ENCODE data around the gene PTPRD. TPM values are rescaled to one million over a fixed set of nuclear protein-coding genes. Genes with fewer than 3 reads are reported as not detected.
"Not testable (repeated sequence)": the region's sequence is repeated elsewhere in the genome, so short reads cannot be mapped to it uniquely, and the experiment has no call there.

The PTPRD gene
- total RNA-seq, 2 experiments from 2014 or later: 0.10 TPM; not detected in 1

DNA sequence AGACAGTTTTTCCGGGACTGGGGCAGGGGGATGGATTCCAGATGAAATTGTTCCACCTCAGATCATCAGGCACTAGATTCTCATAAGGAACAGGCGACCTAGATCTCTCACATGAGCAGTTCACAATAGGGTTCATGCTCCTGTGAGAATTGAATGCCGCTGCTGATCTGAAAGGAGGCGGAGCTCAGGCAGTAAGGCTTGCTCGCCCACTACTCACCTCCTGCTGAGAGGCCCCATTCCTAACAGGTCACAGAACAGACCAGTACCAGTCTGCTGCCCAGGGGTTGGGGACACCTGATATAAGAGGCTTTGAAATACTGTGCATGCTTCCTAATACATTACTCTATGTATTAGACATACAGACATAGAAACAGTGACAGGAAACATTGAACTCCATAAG lies 41.1 kb downstream of the PTPRD start:
- Mint-ChIP-seq H3K27ac (no peak overlapping the region), H3K4me3 (no peak overlapping the region)

DNA sequence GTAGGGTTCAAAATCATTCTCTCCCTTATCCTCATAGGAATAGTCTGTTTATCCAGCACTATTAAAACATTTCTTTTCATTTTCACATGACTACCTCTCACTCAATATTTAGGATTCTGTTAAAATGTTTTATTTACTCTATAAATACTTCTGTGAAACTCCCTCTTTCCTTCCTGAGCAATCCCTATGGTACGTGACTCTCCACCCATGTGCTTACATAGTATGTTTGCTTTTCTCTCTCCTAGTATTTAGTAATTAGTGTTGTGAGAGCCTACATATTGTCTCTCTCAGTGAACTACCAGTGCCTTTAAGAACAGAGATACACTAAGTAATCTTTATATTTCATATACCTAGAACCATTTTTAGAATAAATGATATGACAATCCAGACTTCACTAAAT lies 46.0 kb downstream of the PTPRD start:
- ChIA-PET CTCF (no interaction called here), POLR2A (no interaction called here)
- H3K4me1 Mint-ChIP-seq (ENCODE audit: low read depth): no peaks in the 10 kb centered on the region
- no peak overlapping the region for H3K27ac Mint-ChIP-seq
- no peak for DNase-seq
- intact Hi-C loops (cut with micrococcal nuclease): no loop called here
- no peaks in the 10 kb centered on the region for H3K36me3 Mint-ChIP-seq
- H3K4me3 Mint-ChIP-seq: no peak overlapping the region
- H3K27me3 Mint-ChIP-seq: no peaks in the 10 kb centered on the region
- H3K9me3 Mint-ChIP-seq: peaks cover 21% of the 10 kb centered on the region

More for the DNA sequence above, 41.1 kb downstream of the PTPRD start:
- intact Hi-C loops (cut with micrococcal nuclease): no loop called here
- no peaks in the 10 kb centered on the region for H3K36me3 Mint-ChIP-seq
- peaks cover 27% of the 10 kb centered on the region for H3K9me3 Mint-ChIP-seq
- no peaks in the 10 kb centered on the region for H3K27me3 Mint-ChIP-seq
- no peaks in the 10 kb centered on the region for H3K4me1 Mint-ChIP-seq (ENCODE audit: low read depth)
- no peak for DNase-seq
- ChIA-PET POLR2A (no interaction called here), CTCF (no interaction called here)

DNA sequence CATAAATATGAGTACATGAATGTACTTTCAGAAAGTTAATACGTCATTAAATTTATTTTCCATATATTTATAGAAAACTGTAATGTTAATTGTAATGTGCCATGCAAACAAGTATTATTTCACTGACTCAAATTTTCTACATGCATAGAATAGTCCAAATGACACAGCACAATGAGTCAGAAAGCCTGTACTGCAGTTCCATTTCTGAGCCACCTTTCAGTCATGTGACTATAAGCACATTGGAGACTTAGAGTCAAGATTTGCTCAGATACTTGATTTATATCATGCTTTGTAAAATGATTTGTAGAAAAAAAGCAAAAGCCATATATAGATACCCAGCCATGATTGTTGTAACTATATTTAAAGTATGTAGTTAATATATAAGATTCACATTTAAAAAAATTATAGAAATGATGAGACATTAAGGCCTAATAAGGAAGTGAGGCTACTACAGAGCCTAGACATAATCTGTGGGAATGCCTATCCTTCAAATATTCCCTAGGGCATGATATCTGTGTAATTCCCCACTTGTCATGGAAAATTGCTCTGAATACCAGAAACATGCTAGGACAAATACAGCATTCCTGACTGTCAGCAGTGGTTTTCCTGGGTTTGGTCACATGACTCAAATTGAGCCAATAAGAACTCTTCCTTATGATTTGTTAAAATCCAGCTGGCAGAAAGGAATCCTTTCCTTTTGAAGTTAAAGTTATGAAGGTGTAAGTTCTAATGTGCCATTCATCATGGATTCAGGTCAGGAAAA lies 50.0 kb downstream of the PTPRD start:
- Mint-ChIP-seq H3K27me3 (no peaks in the 10 kb centered on the region), H3K36me3 (no peaks in the 10 kb centered on the region), H3K4me1 (ENCODE audit: low read depth) (no peaks in the 10 kb centered on the region), H3K9me3 (peaks cover 24% of the 10 kb centered on the region), H3K4me3 (no peak overlapping the region), H3K27ac (no peak overlapping the region)
- no peak for DNase-seq
- intact Hi-C loops (cut with micrococcal nuclease): no loop called here
- ChIA-PET POLR2A (no interaction called here), CTCF (no interaction called here)

DNA sequence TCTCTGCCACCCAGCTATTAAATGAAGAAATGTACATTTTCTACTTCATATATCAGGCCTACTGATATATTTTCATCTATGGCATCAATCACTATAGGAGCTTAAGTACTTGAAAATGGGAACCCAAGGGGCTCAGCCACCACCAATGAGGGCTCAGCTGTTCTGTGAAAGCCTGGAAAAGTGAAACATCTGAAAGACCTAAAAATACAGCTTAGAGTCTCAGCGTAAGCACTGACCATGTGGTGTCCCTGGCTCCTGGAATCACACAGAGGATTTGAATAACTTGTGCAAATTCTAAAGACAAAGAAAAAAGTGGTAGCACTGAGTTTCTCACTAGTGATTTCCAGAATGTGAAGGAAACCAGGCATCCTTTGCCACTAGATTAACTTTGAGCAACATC lies 64.5 kb downstream of the PTPRD start:
- CTCF ChIA-PET: no interaction called here
- peaks cover 17% of the 10 kb centered on the region for H3K9me3 Mint-ChIP-seq
- no peak overlapping the region for H3K4me3 Mint-ChIP-seq
- DNase-seq: no peak
- POLR2A ChIA-PET: no interaction called here
- H3K27me3 Mint-ChIP-seq: no peaks in the 10 kb centered on the region
- H3K4me1 Mint-ChIP-seq (ENCODE audit: low read depth): no peaks in the 10 kb centered on the region
- no peaks in the 10 kb centered on the region for H3K36me3 Mint-ChIP-seq
- no peak overlapping the region for H3K27ac Mint-ChIP-seq
- intact Hi-C loops (cut with micrococcal nuclease): loop anchor here (10.0 kb wide), 1 partner anchor 86 kb away; no protein-coding TSS in a partner anchor

DNA sequence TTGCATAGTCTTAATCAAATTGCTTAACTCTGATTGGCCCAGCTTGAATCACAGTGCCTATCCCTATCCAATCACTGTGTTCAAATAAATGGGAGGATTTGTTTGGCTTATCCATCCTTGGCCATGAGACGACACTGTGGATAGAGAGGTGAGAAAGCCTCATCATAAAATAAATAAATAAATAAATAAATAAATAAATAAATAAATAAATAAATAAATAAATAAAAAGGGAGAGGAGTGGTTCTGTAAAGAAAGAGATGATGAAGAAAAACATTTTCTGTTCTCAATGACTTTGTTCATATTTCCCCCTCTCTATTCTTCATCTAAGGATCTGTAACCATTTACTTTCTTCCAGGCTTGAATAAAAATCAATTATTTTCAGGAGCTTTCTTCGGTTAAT lies 74.7 kb downstream of the PTPRD start:
- Mint-ChIP-seq H3K9me3 (peaks cover 19% of the 10 kb centered on the region), H3K4me1 (ENCODE audit: low read depth) (no peaks in the 10 kb centered on the region), H3K36me3 (no peaks in the 10 kb centered on the region), H3K27me3 (no peaks in the 10 kb centered on the region), H3K4me3 (no peak overlapping the region), H3K27ac (no peak overlapping the region)
- CTCF ChIA-PET: no interaction called here
- no peak for DNase-seq
- POLR2A ChIA-PET: no interaction called here
- intact Hi-C loops (cut with micrococcal nuclease): no loop called here

DNA sequence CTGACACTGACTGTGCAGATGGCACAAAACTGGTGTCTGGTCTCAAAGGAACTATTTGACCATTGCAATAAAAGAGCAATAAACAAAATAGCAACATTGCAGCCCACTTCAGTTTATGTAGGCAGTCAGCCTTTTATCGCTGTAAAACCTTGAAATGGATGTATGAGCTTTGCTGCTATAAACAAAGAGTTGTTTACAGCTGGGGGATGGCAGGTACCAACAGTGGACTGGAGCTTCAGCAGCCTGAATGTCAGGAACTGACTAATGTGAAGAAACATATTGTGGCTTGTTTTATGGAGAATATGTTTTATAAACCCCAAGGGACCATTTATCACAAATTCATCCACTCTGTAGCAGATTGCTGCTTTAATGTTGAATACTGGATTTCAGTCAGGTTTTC lies 78.0 kb downstream of the PTPRD start:
- Mint-ChIP-seq H3K4me3 (no peak overlapping the region), H3K27ac (no peak overlapping the region), H3K36me3 (no peaks in the 10 kb centered on the region), H3K27me3 (no peaks in the 10 kb centered on the region), H3K4me1 (ENCODE audit: low read depth) (no peaks in the 10 kb centered on the region), H3K9me3 (peaks cover 17% of the 10 kb centered on the region)
- ChIA-PET CTCF (no interaction called here), POLR2A (no interaction called here)
- intact Hi-C loops (cut with micrococcal nuclease): no loop called here
- no peak for DNase-seq

DNA sequence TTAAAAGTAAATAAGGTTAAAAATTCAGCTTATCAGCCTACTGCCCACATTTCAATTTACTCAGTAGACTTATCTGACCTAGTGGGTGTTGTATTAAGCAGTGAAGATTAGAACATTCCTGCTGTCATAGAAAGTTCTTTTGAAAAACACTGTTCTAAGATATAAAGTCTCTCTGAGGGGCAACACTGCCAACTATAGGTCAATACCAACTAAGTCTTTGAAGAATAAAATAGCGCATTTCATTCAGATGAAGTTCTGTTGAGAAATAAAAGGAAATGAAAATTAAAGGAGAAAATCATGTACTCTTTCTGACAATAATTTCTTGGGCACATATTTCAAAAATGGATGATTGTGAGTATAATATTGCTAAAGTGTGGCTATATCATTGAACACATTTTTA lies 86.8 kb downstream of the PTPRD start:
- Mint-ChIP-seq H3K36me3 (no peaks in the 10 kb centered on the region), H3K9me3 (peaks cover 14% of the 10 kb centered on the region), H3K27me3 (no peaks in the 10 kb centered on the region), H3K27ac (no peak overlapping the region), H3K4me1 (ENCODE audit: low read depth) (no peaks in the 10 kb centered on the region), H3K4me3 (no peak overlapping the region)
- intact Hi-C loops (cut with micrococcal nuclease): no loop called here
- ChIA-PET CTCF (no interaction called here), POLR2A (no interaction called here)
- DNase-seq: no peak

DNA sequence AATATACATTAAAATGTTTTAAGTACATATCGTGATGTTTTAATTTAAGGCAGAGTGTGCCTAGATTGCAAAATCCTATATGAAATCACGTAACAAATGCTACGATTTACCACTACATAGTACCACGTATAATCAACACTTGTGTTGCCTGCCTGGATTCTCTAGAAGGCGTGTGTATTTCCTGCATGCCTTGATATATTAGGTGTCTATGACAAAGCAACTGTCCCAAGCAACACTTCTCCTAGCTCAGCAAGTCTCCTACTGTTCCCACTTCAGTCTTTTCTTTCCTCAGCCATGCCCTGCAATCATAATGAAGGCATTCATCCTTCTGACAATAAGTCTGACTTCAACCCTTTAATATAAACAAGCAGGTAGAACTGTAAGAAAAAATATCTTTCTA lies 89.6 kb downstream of the PTPRD start:
- Mint-ChIP-seq H3K4me1 (ENCODE audit: low read depth) (no peaks in the 10 kb centered on the region), H3K4me3 (no peak overlapping the region), H3K9me3 (peaks cover 25% of the 10 kb centered on the region), H3K36me3 (no peaks in the 10 kb centered on the region), H3K27me3 (no peaks in the 10 kb centered on the region), H3K27ac (no peak overlapping the region)
- ChIA-PET POLR2A (no interaction called here), CTCF (no interaction called here)
- DNase-seq: no peak
- intact Hi-C loops (cut with micrococcal nuclease): no loop called here

DNA sequence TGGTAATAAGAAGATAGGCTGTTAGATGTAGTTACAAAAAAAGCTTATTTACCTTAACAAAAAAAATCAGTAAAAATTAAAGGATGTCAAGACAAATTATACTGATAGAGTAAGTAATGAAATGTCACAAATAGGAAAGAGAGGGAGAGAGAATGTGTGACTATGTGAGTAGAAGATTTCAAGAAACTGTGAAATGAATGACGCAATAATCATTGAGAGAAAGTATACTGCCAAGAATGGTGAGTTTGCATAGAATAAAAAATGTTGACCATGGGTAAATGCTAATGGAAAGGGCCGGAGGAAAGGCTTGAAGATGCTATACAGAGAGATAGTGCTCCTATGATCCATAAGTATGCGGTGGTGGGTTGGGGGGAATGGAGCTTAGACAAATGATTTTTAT lies 100.7 kb downstream of the PTPRD start:
- POLR2A ChIA-PET: no interaction called here

DNA sequence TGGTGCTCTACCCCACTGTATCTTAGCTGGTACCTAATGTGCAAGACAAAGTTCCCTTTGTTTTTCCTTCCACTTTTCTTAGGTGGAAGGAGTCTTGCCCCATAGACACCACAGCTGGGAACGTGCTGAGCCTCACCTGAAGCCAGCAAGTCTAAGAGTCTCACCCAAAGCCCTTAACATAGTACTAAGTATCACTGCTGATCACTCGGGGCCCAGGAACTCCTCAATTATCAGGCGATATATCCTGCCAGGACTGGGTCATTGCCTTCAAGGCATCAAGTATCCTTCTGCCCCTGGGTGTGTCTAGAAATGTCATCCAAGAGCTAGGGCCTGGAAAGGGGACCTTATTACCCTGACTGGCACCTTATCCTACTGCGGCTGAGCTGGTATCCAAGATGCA lies 123.9 kb downstream of the PTPRD start:
- no peaks in the 10 kb centered on the region for H3K36me3 Mint-ChIP-seq
- no peaks in the 10 kb centered on the region for H3K27me3 Mint-ChIP-seq
- H3K4me1 Mint-ChIP-seq (ENCODE audit: low read depth): no peaks in the 10 kb centered on the region
- no peak overlapping the region for H3K27ac Mint-ChIP-seq
- H3K9me3 Mint-ChIP-seq: peaks cover 16% of the 10 kb centered on the region
- intact Hi-C loops (cut with micrococcal nuclease): no loop called here
- POLR2A ChIA-PET: no interaction called here
- CTCF ChIA-PET: no interaction called here
- no peak overlapping the region for H3K4me3 Mint-ChIP-seq
- DNase-seq: no peak

More for the DNA sequence above, 100.7 kb downstream of the PTPRD start:
- no peak for DNase-seq
- H3K36me3 Mint-ChIP-seq: no peaks in the 10 kb centered on the region
- H3K9me3 Mint-ChIP-seq: peaks cover 33% of the 10 kb centered on the region
- H3K4me3 Mint-ChIP-seq: no peak overlapping the region
- intact Hi-C loops (cut with micrococcal nuclease): no loop called here
- CTCF ChIA-PET: no interaction called here
- H3K27me3 Mint-ChIP-seq: no peaks in the 10 kb centered on the region
- no peak overlapping the region for H3K27ac Mint-ChIP-seq
- no peaks in the 10 kb centered on the region for H3K4me1 Mint-ChIP-seq (ENCODE audit: low read depth)

DNA sequence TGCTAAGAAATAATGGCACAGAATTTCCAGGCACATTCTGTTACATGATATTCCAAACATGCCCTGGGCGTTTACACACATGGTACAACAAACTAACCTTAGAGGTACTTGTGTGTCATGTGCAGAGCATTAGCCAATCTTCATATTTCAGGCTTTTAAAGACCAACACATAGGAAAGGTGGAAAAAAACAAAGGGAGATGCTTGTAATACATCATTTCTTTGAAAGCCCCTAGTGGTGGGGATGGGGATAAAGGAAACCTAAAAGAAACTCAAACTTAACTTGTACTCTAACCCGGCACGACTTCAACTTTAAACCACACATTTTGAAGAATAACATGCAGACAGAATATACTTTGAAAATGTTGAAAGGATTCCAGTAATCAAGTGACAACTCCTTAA lies 133.6 kb downstream of the PTPRD start:
- POLR2A ChIA-PET: no interaction called here
- no peaks in the 10 kb centered on the region for H3K36me3 Mint-ChIP-seq
- no peak for DNase-seq
- intact Hi-C loops (cut with micrococcal nuclease): no loop called here
- CTCF ChIA-PET: no interaction called here
- no peaks in the 10 kb centered on the region for H3K4me1 Mint-ChIP-seq (ENCODE audit: low read depth)
- H3K27me3 Mint-ChIP-seq: no peaks in the 10 kb centered on the region
- H3K9me3 Mint-ChIP-seq: peaks cover 47% of the 10 kb centered on the region
- H3K4me3 Mint-ChIP-seq: no peak overlapping the region
- no peak overlapping the region for H3K27ac Mint-ChIP-seq

DNA sequence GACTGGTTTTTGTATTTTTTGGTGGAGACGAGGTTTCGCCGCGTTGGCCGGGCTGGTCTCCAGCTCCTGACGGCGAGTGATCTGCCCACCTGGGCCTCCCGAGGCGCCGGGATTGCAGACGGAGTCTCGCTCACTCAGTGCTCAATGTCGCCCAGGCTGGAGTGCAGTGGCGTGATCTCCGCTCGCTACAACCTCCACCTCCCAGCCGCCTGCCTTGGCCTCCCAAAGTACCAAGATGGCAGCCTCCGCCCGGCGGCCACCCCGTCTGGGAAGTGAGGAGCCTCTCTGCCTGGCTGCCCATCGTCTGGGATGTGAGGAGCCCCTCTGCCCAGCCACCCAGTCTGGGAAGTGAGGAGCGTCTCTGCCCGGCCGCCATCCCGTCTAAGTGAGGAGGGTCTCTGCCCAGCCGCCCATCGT lies 163.6 kb downstream of the PTPRD start:
- H3K9me3 Mint-ChIP-seq: peaks cover 18% of the 10 kb centered on the region
- DNase-seq; POLR2A ChIA-PET; H3K4me3 Mint-ChIP-seq; H3K36me3 Mint-ChIP-seq; CTCF ChIA-PET; H3K4me1 Mint-ChIP-seq (ENCODE audit: low read depth); H3K27me3 Mint-ChIP-seq; H3K27ac Mint-ChIP-seq; intact Hi-C loops (cut with micrococcal nuclease): not testable (repeated sequence)

DNA sequence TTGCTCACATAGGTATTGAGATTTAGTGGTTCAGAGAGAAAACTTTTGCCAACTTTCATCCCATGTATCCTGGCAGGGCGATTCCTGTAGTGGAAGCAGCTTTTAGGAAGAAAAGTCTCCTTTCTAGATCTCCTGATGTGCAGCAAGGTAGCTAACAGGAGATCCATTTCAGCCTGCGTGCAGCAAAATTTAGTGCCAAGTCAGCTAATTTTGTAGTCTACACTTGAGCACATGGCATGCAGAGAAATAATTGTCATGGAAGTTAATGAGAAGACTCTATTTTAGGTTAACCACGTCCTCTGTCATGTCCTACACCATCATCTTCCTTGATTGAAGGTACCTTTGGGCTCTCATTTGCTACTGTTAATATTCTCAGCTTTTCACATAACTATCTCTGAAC lies 165.8 kb downstream of the PTPRD start:
- intact Hi-C loops (cut with micrococcal nuclease): no loop called here
- Mint-ChIP-seq H3K4me3 (no peak overlapping the region), H3K9me3 (peaks cover 20% of the 10 kb centered on the region), H3K27ac (no peak overlapping the region), H3K4me1 (ENCODE audit: low read depth) (no peaks in the 10 kb centered on the region), H3K27me3 (no peaks in the 10 kb centered on the region), H3K36me3 (no peaks in the 10 kb centered on the region)
- ChIA-PET CTCF (no interaction called here), POLR2A (no interaction called here)
- DNase-seq: no peak
